ENCODE results near the gene ZFHX3. TPM values are rescaled to one million over a fixed set of nuclear protein-coding genes. Genes with fewer than 3 reads are reported as not detected.

The ZFHX3 gene
- total RNA-seq, 2 donors from 2014 or later: 0.79 to 2.2 TPM

DNA sequence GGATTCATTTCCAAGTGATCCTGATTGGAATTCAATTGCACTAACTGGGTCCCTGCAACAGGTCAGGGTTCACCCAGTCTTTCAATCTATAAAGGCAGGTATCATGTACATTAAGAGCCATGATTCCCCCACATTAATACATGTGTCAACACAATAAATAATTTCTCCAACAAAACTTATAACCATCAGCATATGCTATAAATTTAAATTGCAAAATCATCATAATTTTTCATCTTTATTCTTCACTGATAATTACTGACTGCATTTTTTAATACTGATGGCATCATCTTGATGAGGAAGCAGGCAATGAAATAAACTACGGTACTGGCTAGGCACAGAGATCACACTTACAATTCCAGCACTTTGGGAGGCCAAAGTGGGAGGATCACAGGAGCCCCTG lies 59.4 kb downstream of the ZFHX3 start:
- no peaks in the 10 kb centered on the region for H3K36me3 Mint-ChIP-seq (ENCODE audit: low read depth)
- Histone ChIP-seq H3K27ac (ENCODE audit: low read depth, low read length) (no peak overlapping the region), H3K9ac (ENCODE audit: extremely low read depth, low read length, poor library complexity, severe bottlenecking) (no peak overlapping the region), H3K9me3 (ENCODE audit: control insufficient read depth, low read length) (no peaks in the 10 kb centered on the region), H3K27me3 (ENCODE audit: control insufficient read depth, insufficient read depth, low read length, poor library complexity, severe bottlenecking) (no peaks in the 10 kb centered on the region), H3K4me3 (ENCODE audit: low read length) (no peak overlapping the region), H3K36me3 (ENCODE audit: control insufficient read depth, insufficient read depth, low read length) (no peaks in the 10 kb centered on the region), H3K4me1 (ENCODE audit: control insufficient read depth, insufficient read depth, low read length) (peaks cover 7% of the 10 kb centered on the region)
- no peak overlapping the region for H3K4me3 Mint-ChIP-seq
- H3K27ac Mint-ChIP-seq: no peak overlapping the region
- no peaks in the 10 kb centered on the region for H3K9me3 Mint-ChIP-seq
- peaks cover 2% of the 10 kb centered on the region for H3K27me3 Mint-ChIP-seq (ENCODE audit: insufficient read depth)
- H3K4me1 Mint-ChIP-seq: peaks cover 29% of the 10 kb centered on the region
- WGBS, 2 experiments (ENCODE audit: insufficient coverage in 1 of 2, insufficient read length in 1 of 2): 80 to 95% methylated on average over 1 of the region's 1 CpG
- TF ChIP-seq, protein P1, sequence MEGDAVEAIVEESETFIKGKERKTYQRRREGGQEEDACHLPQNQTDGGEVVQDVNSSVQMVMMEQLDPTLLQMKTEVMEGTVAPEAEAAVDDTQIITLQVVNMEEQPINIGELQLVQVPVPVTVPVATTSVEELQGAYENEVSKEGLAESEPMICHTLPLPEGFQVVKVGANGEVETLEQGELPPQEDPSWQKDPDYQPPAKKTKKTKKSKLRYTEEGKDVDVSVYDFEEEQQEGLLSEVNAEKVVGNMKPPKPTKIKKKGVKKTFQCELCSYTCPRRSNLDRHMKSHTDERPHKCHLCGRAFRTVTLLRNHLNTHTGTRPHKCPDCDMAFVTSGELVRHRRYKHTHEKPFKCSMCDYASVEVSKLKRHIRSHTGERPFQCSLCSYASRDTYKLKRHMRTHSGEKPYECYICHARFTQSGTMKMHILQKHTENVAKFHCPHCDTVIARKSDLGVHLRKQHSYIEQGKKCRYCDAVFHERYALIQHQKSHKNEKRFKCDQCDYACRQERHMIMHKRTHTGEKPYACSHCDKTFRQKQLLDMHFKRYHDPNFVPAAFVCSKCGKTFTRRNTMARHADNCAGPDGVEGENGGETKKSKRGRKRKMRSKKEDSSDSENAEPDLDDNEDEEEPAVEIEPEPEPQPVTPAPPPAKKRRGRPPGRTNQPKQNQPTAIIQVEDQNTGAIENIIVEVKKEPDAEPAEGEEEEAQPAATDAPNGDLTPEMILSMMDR (conservative IDR thresholded peaks at IDR 0.05): no peak
- no peak for DNase-seq

DNA sequence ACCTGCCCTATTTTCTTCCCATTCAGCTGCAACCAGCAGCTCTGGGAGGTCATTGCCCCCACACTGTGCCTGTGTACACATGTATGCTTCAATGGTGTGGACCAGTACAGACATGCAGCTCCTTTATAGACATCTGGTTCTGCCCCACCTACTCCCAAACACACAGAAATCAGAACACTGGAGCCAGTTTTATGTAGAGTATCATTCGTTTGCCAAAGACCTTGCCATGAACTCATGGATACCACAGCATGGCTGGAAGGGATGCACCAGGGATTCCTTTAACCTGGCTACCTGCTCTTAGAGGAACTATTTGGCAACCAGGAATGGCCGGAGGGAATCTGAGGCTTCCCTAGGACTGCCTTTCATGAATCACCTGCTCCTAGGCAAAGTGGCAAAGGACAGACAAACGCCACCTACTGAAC lies 60.4 kb downstream of the ZFHX3 start:
- WGBS, 2 experiments (ENCODE audit: insufficient coverage in 1 of 2, insufficient read length in 1 of 2): 89 to 90% methylated on average over 1 to 3 of the region's 3 CpGs
- Mint-ChIP-seq H3K36me3 (ENCODE audit: low read depth) (no peaks in the 10 kb centered on the region), H3K4me3 (no peak overlapping the region), H3K9me3 (no peaks in the 10 kb centered on the region), H3K27ac (no peak overlapping the region), H3K27me3 (ENCODE audit: insufficient read depth) (peaks cover 2% of the 10 kb centered on the region), H3K4me1 (peaks cover 21% of the 10 kb centered on the region)
- Histone ChIP-seq H3K4me3 (ENCODE audit: low read length) (no peak overlapping the region), H3K9me3 (ENCODE audit: control insufficient read depth, low read length) (no peaks in the 10 kb centered on the region), H3K27me3 (ENCODE audit: control insufficient read depth, insufficient read depth, low read length, poor library complexity, severe bottlenecking) (no peaks in the 10 kb centered on the region), H3K9ac (ENCODE audit: extremely low read depth, low read length, poor library complexity, severe bottlenecking) (no peak overlapping the region), H3K27ac (ENCODE audit: low read depth, low read length) (no peak overlapping the region), H3K36me3 (ENCODE audit: control insufficient read depth, insufficient read depth, low read length) (no peaks in the 10 kb centered on the region), H3K4me1 (ENCODE audit: control insufficient read depth, insufficient read depth, low read length) (peaks cover 7% of the 10 kb centered on the region)
- TF ChIP-seq, protein P1 (conservative IDR thresholded peaks at IDR 0.05): no peak
- peak; percentile 38 for DNase-seq

DNA sequence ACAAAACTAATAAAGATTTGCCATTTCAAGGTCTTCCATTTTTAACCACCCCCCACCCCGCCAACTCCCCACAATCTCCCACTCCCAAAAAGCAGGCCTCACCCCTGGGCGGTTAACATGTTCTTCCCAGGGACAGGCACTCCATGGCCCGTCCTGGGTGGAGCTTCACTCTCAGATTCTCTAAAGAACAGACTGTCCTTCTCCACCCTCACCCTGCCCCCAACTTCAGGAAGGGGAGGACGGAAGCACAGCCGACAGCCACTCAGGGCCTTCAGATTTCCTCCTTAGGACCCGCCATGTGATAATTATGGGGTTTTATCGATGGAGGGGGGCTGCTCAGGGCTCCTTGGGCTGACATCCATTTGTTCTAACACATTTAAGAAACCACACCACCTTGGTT lies 61.9 kb downstream of the ZFHX3 start:
- Mint-ChIP-seq H3K4me1 (peaks cover 11% of the 10 kb centered on the region), H3K4me3 (no peak overlapping the region), H3K36me3 (ENCODE audit: low read depth) (no peaks in the 10 kb centered on the region), H3K9me3 (no peaks in the 10 kb centered on the region), H3K27ac (no peak overlapping the region), H3K27me3 (ENCODE audit: insufficient read depth) (peaks cover 2% of the 10 kb centered on the region)
- no peaks in the 10 kb centered on the region for H3K27me3 ChIP-seq (ENCODE audit: control insufficient read depth, insufficient read depth, low read length, poor library complexity, severe bottlenecking)
- no peaks in the 10 kb centered on the region for H3K36me3 ChIP-seq (ENCODE audit: control insufficient read depth, insufficient read depth, low read length)
- TF ChIP-seq, protein P1 (conservative IDR thresholded peaks at IDR 0.05): no peak
- H3K27ac ChIP-seq (ENCODE audit: low read depth, low read length): no peak overlapping the region
- H3K9me3 ChIP-seq (ENCODE audit: control insufficient read depth, low read length): no peaks in the 10 kb centered on the region
- H3K4me1 ChIP-seq (ENCODE audit: control insufficient read depth, insufficient read depth, low read length): peaks cover 7% of the 10 kb centered on the region
- 80 to 85% methylated on average over 2 to 7 of the region's 7 CpGs for WGBS, 2 experiments (ENCODE audit: insufficient coverage in 1 of 2, insufficient read length in 1 of 2)
- peak; percentile 48 for DNase-seq
- H3K9ac ChIP-seq (ENCODE audit: extremely low read depth, low read length, poor library complexity, severe bottlenecking): no peak overlapping the region
- no peak overlapping the region for H3K4me3 ChIP-seq (ENCODE audit: low read length)
